Mesodermal cell (in vitro differentiated cells): ENCODE data around the gene PLD3. TPM values are rescaled to one million over a fixed set of nuclear protein-coding genes. Genes with fewer than 3 reads are reported as not detected.

Experiments
- H3K27ac ChIP-seq: 2 replicates; pipeline ENCODE4 v1.7.0; 2013; ENCODE audit warnings: mild to moderate bottlenecking, low read depth, low read length, moderate library complexity; ENCODE audit not compliant: severe bottlenecking
- H3K36me3 ChIP-seq: 2 replicates; pipeline ENCODE4 v1.7.1; 2013; ENCODE audit warnings: mild to moderate bottlenecking, low read length, moderate library complexity; ENCODE audit not compliant: control insufficient read depth, insufficient read depth
- H3K4me1 ChIP-seq: one replicate; pipeline ENCODE4 v1.7.1; 2013; ENCODE audit warnings: mild to moderate bottlenecking, low read length; ENCODE audit not compliant: insufficient read depth, control insufficient read depth, poor library complexity, severe bottlenecking
- H3K4me3 ChIP-seq: 2 replicates; pipeline ENCODE4 v1.7.0; 2013; ENCODE audit warnings: low read length, control low read depth, mild to moderate bottlenecking; ENCODE audit not compliant: insufficient read depth, poor library complexity, severe bottlenecking; ENCODE audit errors: extremely low read depth
- H3K9me3 ChIP-seq: 2 replicates; pipeline ENCODE4 v1.7.1; 2013; ENCODE audit warnings: mild to moderate bottlenecking, low read length, moderate library complexity; ENCODE audit not compliant: control insufficient read depth
- WGBS, 2 experiments: methylation state at CpG; one replicate each; pipeline ENCODE4 v1.1.5; 2013; ENCODE audit warnings: missing lambda C conversion rate in 2 of 2; ENCODE audit not compliant: insufficient coverage in 2 of 2; 5-methylcytosine and 5-hydroxymethylcytosine counted together
- polyA plus RNA-seq, 2 experiments: library from polyadenylated mRNA; stranded (reverse); fragments of 50-300 nt; gene quantifications; one replicate each; pipeline ENCODE4 v1.2.3, GENCODE V29; 2013

The PLD3 gene
- 445 TPM for polyA plus RNA-seq (2013, experiment 1 of 2)
- 367 TPM for polyA plus RNA-seq (2013, experiment 2 of 2)

- no peak within 1 kb of the TSS for H3K27ac ChIP-seq
- no peaks in the 10 kb centered on the region for H3K9me3 ChIP-seq
- 0% methylated on average over 41 to 55 of the region's 77 CpGs for WGBS, 2 experiments
- H3K4me3 ChIP-seq = peak within 1 kb of the TSS; percentile 81
- H3K36me3 ChIP-seq = peaks cover 6% of the 10 kb centered on the region
- no peaks in the 10 kb centered on the region for H3K4me1 ChIP-seq
Measured at GRCh38 chr19:40348125-40348913, at the start of gene PLD3, which contains the start of gene C19orf47. Gene PLD3 (plus strand): TSS chr19:40348695. CDS start chr19:40366484, 17,789 bp downstream. Gene C19orf47 (minus strand): TSS chr19:40348397. CDS start chr19:40341857, 6,540 bp downstream.

- 78 to 100% methylated on average over 1 to 3 of the region's 4 CpGs for WGBS, 2 experiments
Measured at GRCh38 chr19:40300668-40301067, 47.8 kb upstream of the PLD3 start.

GRCh38 chr19:40302224-40303011, 46.1 kb upstream of the PLD3 start:
- Histone ChIP-seq H3K4me3 (no peak overlapping the region), H3K4me1 (no peaks in the 10 kb centered on the region), H3K27ac (no peak overlapping the region), H3K9me3 (no peaks in the 10 kb centered on the region), H3K36me3 (no peaks in the 10 kb centered on the region)
- WGBS, 2 experiments = 60 to 85% methylated on average over 4 of the region's 6 CpGs

More at GRCh38 chr19:40300668-40301067, 47.8 kb upstream of the PLD3 start:
- H3K27ac ChIP-seq = no peak overlapping the region
- H3K36me3 ChIP-seq = no peaks in the 10 kb centered on the region
- H3K4me1 ChIP-seq = no peaks in the 10 kb centered on the region
- no peak overlapping the region for H3K4me3 ChIP-seq
- no peaks in the 10 kb centered on the region for H3K9me3 ChIP-seq

- H3K4me3 ChIP-seq = no peak overlapping the region
- H3K4me1 ChIP-seq = no peaks in the 10 kb centered on the region
- no peaks in the 10 kb centered on the region for H3K9me3 ChIP-seq
- WGBS, 2 experiments = 100% methylated on average over 2 of the region's 2 CpGs; no CpG with 5 or more reads in 1 of the 2 experiments
- H3K36me3 ChIP-seq = no peaks in the 10 kb centered on the region
- H3K27ac ChIP-seq = no peak overlapping the region
Measured at GRCh38 chr19:40303765-40304164, 44.7 kb upstream of the PLD3 start.

- Histone ChIP-seq H3K4me1 (no peaks in the 10 kb centered on the region), H3K4me3 (no peak overlapping the region), H3K36me3 (no peaks in the 10 kb centered on the region), H3K27ac (no peak overlapping the region), H3K9me3 (no peaks in the 10 kb centered on the region)
- WGBS, 2 experiments = 58 to 83% methylated on average over 2 to 3 of the region's 4 CpGs
Measured at GRCh38 chr19:40304306-40304705, 44.2 kb upstream of the PLD3 start.

- Histone ChIP-seq H3K4me1 (no peaks in the 10 kb centered on the region), H3K9me3 (no peaks in the 10 kb centered on the region), H3K27ac (no peak overlapping the region), H3K36me3 (no peaks in the 10 kb centered on the region), H3K4me3 (no peak overlapping the region)
- WGBS, 2 experiments = 19 to 30% methylated on average over 3 to 5 of the region's 5 CpGs
Measured at GRCh38 chr19:40305403-40305802, 43.1 kb upstream of the PLD3 start.

- H3K9me3 ChIP-seq = no peaks in the 10 kb centered on the region
- H3K27ac ChIP-seq = no peak overlapping the region
- no peaks in the 10 kb centered on the region for H3K4me1 ChIP-seq
- no peak overlapping the region for H3K4me3 ChIP-seq
- no peaks in the 10 kb centered on the region for H3K36me3 ChIP-seq
- no CpG with 5 or more reads among the region's 1 CpG for WGBS, 2 experiments
Measured at GRCh38 chr19:40309666-40310065, 38.8 kb upstream of the PLD3 start.

GRCh38 chr19:40312533-40312932, 36.0 kb upstream of the PLD3 start:
- Histone ChIP-seq H3K27ac (no peak overlapping the region), H3K9me3 (no peaks in the 10 kb centered on the region), H3K4me3 (no peak overlapping the region), H3K36me3 (peaks cover 8% of the 10 kb centered on the region), H3K4me1 (no peaks in the 10 kb centered on the region)
- no CpG with 5 or more reads among the region's 2 CpGs for WGBS, 2 experiments

GRCh38 chr19:40313229-40313983, 35.1 kb upstream of the PLD3 start:
- no peak overlapping the region for H3K4me3 ChIP-seq
- H3K27ac ChIP-seq = no peak overlapping the region
- no peaks in the 10 kb centered on the region for H3K9me3 ChIP-seq
- no peaks in the 10 kb centered on the region for H3K4me1 ChIP-seq
- H3K36me3 ChIP-seq = peaks cover 13% of the 10 kb centered on the region
- 91 to 100% methylated on average over 5 to 6 of the region's 9 CpGs for WGBS, 2 experiments

- Histone ChIP-seq H3K4me3 (no peak overlapping the region), H3K27ac (no peak overlapping the region), H3K9me3 (no peaks in the 10 kb centered on the region), H3K4me1 (no peaks in the 10 kb centered on the region), H3K36me3 (peaks cover 18% of the 10 kb centered on the region)
- WGBS, 2 experiments = 80 to 90% methylated on average over 2 of the region's 2 CpGs
Measured at GRCh38 chr19:40314656-40315055, 33.8 kb upstream of the PLD3 start.
